ENCODE measurements around the gene DEFB124.
A peak's percentile ranks its signal among the peaks of the same experiment; 100 is the strongest.

The DEFB124 gene, protein sequence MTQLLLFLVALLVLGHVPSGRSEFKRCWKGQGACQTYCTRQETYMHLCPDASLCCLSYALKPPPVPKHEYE

GRCh38 chr20:31474758-31475427, at the start of gene DEFB124, which contains the start of gene REM1:
Gene DEFB124, minus strand, starts transcription at chr20:31475127. Its CDS starts 2,114 bp downstream, at chr20:31473013.
Gene REM1, plus strand, starts transcription at chr20:31475288. Its CDS starts 1,158 bp downstream, at chr20:31476446.
- no peak for DNase-seq

DNA sequence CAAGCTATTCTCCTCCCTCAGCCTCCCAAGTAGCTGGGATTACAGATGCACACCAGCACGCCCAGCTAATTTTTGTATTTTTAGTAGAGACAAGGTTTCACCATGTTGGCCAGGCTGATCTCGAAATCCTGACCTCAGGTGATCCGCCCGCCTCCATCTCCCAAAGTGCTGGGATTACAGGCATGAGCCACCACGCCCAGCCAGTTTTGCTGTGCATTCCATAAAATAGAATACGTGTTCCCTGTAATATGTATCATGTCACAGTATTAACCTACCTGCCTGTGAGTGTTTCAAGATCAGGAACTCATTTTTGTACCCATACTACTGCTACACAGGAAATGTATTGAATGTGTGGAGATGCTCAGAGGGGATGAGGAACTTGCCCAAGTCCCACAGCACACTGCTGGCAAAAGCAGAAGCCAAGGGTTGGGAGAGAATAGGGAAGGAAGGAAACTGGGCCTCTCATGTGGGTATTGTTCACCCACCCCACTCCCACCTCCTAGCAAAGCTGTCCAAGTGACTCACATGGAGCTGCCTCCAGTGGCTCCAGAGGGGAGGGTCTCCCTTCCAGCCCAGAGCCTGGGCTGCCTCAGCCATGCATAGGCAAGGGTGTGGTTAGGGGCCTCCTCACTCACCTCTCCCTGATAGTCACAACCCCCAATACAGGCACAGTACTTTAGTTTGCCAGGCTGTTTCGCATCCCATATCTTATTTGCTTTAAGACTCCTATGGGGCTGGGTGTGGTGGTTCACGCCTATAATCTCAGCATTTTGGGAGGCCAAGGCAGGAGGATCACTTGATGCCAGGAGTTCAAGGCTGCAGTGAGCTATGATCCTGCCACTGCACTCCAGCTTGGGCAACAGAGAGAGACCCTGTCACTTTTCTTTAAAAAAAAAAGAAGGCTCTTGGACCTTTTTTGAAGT, 48.7 kb upstream of the DEFB124 start:
- DNase-seq: peak; percentile 83 to 93

DNA sequence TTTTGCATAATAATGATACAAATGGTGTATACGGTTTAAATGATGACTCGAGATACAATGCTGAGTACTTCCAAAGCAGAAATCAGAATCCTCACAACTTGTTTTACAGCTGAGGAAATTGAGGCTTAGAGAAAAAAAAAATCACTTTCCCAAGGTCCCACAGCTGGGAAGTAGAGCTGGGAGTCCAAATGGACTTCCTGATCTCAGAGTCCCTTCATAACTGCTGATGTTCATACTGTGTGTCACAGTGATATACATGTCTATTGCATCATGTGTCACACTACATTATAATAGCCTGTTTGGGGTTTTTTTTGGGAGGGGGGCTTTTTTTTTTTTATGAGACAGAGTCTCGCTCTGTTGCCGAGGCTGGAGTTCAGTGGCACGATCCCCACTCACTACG, 47.8 kb upstream of the DEFB124 start:
- peak; percentile 43 to 73 for DNase-seq

GRCh38 chr20:31521267-31521666, 46.3 kb upstream of the DEFB124 start:
- peak in 1 of 2 donors; percentile 74 for DNase-seq

DNA sequence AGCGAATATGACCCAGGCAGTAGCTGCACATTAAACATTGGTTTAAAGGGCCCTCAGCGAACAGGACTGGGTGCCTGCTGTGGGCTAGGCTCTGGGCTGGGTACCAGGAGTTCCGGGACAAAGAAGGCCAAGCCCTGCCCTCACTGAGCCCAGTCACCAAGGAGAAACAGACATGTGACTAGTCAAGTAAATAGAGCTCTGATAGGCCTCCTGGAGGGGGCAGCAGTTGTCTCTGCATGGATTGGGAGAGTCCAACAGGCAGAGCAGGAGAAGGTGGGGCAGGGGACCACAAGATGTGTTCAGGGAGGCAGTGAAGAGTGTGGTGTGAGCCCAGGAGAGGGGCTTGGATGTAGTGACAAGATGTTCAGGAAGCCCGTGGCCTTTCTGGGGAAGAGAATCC, 42.4 kb upstream of the DEFB124 start:
- DNase-seq: peak; percentile 69 to 71

DNA sequence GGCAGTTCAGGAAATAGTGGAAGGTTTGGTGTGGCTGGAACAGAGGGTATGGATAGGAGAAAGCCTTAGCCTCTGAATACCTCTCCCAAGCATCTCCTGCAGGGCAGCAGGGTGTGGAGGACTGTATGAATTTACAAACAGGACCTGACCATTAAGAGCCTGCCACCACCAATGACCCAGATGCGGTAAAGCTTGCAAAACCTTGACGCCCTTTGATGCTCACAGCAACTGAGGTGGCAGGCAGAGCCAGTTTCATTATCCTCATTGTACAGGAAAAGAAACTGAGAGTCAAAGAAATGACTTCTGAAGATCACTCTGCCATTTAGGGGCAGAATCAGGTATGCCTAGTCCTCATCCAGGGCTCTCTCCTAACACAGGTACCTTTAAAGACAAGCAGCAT, 41.7 kb upstream of the DEFB124 start:
- no peak for DNase-seq

DNA sequence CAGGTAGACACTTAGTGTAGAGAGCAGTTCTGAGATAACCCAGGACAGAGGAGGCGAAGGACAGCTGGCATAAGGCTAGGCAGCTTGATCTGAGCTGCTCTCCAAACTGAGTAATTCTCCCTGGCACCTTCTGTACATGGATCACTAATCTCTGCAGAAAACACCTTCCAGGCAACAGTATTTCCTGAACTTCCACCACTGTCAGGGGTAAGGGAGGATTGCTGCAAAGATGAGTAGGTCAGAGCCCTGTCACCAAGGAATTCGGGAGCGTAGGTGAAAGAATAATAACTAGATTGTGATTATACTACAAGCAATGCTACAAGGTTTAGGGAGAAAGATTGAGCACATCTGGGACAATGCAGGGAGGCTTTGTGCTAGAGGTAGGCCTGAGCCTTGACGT, 41.2 kb upstream of the DEFB124 start:
- DNase-seq: no peak

GRCh38 chr20:31515775-31516107, 40.8 kb upstream of the DEFB124 start:
- DNase-seq: peak in 1 of 2 donors; percentile 6

DNA sequence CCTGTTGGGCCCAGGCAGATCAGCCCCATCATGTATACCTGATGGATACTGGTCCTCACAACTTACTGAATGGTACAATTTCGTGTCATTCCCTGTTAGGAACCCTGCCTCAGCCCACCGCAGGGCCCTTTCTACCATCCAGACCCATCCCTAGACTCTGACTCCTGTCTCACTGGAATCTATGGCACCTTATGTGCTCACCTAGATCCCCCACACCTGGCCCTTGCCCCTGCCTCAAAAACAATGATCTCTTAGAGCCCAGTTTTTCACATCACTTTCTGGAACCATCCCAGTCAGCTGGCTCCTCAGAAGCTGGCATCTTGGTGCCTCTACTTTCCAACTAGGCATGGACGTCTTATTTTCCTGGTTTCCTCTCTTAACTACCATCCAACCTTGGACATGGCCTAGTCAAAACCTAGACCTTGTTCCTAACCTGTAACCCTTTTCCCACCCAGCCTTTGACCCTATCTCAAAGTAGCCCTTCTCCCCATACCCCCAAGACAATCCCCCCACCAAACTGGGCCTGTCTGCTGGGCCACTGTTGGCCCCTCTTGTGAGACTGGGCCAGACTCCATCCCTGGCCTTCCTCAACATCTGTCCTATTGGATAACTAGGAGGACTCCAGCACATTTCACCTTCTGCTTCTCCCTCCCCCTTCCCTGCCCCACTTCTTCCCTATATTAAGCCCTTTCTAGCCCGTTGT, 40.3 kb upstream of the DEFB124 start:
- no peak for DNase-seq

- peak; percentile 85 to 95 for DNase-seq
These were observed 39.5 kb upstream of the DEFB124 start, which contains the start of gene HM13 for GRCh38 chr20:31514154-31515071. Gene HM13, plus strand, starts transcription at chr20:31514442. Its CDS starts 110 bp downstream, at chr20:31514552.

DNA sequence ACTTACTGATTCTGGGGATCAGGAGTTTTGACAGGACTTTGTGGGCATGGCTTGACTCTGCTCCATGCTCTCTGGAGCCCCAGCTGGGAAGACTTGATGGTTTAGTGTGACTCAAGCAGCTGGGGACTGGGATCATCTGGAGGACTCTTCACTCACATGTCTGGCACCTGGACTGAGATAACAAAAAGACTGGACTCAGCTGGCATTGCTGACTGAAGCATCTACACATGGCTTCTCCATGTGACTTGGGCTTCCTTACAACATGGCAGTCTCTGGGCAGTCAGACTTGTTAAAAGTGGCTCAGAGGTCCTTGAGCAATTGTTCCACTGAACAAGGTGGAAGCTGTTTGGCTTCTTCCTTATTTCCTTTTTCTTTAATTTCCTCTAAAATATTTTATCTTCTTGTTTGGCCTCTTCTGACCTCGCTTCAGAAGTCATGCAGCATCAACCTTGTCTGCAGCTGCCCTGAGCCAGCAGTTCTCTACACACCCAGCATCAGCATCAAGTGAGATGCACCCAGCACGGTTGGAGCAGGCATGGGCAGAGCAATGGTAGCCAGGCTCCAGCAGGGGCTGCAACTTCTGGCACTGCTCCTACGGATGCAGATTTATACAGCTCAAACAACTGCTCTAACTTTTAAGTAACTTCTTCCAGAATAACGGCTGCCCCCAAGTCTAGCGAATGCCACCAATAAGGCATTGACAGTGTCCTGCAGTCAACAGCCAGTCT, 33.8 kb upstream of the DEFB124 start:
- DNase-seq: no peak

DNA sequence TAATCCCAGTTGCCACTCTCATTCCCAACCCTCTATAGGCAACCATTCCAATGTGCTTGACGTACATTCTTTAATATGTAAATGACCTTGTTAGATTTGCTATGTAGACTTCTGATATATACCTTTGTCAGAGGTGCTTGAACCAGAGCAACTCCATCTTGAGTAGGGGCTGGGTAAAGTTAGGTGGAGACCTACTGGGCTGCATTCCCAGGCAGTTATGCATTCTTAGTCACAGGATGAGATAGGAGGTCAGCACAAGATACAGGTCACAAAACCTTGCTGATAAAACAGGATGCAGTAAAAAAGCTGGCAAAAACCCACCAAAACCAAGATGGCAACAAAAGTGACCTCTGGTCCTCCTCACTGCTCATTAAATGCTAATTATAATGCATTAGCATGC, 31.0 kb upstream of the DEFB124 start:
- DNase-seq: no peak

DNA sequence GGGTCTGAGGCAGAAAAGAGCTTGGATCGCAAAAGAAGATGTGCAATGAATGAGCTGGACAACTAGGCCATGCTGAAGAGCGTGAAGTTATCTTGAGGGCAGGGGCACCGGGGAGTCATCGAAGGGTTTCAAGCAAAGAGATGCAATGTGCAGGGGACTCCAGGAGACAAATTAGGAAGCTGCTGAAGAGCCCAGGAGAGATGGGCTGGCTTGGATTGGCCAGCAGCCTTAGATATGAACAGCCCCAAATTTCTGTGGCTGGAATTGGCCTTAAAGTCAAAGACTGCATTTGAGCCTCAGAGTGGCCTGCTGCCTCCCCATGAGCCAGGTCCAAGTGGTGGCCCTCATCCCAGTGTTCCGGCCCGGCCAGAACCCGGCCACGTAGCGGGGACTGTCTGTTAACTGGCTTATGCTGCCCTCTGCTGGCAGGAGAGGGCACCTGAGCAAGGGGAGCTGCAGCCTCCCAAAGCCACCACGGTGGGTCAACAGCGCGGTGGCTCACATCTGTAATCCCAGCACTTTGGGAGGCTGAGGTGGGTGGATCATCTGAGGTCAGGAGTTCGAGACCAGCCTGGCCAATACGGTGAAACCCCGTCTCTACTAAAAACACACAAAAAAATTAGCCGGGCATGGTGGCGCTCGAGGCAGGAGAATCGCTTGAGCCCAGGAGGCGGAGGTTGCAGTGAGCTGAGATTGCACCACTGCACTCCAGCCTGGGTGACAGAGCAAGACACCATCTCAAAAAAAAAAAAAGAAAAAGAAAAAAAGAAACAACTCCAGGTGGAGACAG, 28.2 kb upstream of the DEFB124 start:
- peak; percentile 43 to 86 for DNase-seq

DNA sequence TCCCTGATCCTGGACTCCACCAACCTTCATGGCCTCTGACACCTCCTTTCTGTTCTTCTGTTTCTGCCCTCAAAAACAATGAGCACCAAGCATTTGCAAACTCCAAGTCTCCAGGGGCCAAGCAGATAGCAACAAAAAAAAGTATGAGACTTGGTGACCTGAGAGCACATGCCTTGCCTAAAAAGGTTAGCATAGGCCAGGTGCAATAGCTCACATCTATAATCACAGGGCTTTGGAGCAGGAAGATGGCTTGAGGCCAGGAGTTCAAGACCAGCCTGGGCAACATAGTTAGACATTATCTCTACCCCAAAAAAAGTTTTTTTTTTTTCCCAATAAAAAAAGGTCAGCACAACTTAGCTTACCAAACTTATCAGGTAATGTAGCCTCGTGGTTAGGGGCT, 25.6 kb upstream of the DEFB124 start:
- DNase-seq: no peak

DNA sequence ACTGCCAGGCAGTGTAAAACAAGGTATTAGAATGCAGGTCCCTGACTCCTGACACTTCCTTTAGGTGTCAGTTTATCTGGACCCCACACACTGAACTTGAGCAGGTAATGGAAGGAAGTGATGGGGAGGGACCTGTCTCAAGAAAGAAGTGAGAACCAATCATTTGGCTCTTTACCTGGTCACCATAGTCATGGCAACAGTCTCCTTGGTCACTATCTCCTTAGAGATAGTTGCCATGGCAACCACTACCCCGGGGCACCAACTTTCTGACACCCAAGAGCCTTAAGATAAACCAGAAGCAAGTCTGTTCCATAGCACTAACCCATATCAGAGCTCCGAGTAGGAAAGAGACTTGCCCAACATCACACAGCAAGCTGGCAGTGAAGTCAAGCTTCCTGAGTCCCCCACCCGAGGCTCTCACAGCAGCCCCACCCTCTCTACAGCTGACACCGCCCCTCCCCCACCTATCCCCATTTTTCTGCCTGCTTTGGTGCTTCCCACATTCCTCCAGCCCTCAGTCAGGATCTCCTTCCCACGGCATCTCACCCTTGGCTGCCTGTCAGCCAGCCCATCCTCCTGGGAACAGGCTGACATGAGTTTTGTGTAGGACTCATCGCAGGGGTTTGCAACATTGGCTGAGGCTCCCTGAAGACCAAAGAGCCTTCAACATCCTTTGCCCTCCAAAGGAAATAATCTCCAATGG, 23.1 kb upstream of the DEFB124 start:
- no peak for DNase-seq

DNA sequence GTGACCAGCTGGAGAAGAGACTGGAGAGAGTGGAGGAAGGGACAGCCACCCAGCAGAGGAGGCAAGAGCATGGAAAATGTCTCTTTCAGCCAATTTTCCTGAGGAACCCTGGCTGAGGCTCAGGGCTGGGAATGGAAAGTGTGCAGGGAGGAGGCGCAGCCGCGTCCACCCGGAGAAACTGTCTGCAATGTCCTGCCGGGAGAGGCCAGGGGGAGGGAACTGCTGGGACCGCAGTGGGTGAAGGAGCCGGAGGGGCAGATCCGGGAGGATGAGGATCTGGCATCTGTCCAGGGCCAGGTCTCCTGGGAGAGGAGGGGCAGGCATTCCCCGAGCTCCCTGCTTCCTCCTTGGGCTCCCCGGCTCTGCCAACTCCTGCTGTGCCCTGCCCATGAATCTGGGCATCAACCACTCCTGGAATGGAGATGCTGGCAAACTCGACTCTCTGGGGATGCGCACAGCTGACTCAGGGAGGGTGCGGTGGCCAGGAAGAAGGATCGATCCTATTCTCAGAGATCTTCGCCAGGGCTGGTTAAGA, 21.9 kb upstream of the DEFB124 start:
- DNase-seq: no peak

DNA sequence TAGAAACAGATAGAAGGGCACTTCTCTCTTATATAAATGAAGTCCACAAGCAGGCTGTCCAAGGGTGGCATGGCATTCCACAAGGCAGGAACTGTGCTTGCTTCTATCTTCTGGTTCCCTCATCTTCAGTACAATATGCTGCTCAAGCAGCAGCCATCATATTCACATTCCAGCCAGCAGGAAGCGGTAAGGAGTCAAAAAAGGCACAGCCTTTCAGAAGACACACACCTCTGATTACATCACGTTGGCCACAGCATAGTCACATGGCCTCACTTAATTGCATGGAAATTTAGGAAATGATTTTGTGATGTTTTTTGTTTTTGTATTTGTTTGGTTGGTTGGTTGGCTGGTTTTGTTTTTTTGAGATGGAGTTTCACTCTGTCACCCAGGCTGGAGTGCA, 19.2 kb upstream of the DEFB124 start:
- peak in 1 of 2 donors; percentile 40 for DNase-seq

DNA sequence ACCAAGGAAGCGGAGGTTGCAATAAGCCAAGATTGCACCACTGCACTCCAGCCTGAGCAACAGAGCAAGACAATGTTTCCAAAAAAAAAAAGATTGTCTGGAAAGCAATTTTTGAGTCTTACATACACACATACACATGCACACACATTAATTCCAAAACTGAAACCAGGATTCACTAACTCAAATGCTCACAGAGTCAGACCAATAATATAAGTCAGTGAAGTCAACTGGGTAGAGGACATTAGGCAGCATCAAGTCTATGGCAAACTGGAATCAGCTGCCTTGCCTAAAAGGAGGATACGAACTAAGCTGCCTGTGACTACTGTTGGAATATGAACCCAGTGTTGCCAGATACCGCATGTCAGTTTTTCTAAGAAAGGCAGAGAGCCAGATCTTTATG, 15.8 kb upstream of the DEFB124 start:
- DNase-seq: no peak

GRCh38 chr20:31489152-31489551, 14.2 kb upstream of the DEFB124 start:
- DNase-seq: no peak

GRCh38 chr20:31488115-31488514, 13.2 kb upstream of the DEFB124 start:
- no peak for DNase-seq
